ENCODE results near the gene SELENOW.

DNA sequence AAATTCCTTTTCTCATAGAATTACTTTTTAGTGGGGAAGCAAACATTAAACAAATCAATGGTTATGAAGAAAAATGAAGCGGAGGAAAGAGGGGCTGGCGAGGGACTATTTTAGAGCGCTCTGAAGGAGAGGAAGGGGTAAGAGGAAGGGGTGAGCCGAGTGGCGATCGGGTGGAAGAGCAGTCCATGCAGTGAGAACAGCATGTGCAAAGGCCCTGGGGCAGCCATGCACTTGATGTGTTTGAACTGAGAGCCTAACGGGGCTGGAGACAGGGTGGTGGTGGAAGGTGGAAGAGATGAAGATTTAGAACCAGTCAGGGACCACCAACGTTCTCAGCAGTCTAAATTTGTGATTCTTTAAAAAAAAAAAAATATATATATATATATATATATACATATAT is 47.6 kb upstream of the SELENOW start:
- TF ChIP-seq, protein P1, sequence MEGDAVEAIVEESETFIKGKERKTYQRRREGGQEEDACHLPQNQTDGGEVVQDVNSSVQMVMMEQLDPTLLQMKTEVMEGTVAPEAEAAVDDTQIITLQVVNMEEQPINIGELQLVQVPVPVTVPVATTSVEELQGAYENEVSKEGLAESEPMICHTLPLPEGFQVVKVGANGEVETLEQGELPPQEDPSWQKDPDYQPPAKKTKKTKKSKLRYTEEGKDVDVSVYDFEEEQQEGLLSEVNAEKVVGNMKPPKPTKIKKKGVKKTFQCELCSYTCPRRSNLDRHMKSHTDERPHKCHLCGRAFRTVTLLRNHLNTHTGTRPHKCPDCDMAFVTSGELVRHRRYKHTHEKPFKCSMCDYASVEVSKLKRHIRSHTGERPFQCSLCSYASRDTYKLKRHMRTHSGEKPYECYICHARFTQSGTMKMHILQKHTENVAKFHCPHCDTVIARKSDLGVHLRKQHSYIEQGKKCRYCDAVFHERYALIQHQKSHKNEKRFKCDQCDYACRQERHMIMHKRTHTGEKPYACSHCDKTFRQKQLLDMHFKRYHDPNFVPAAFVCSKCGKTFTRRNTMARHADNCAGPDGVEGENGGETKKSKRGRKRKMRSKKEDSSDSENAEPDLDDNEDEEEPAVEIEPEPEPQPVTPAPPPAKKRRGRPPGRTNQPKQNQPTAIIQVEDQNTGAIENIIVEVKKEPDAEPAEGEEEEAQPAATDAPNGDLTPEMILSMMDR (IDR thresholded peaks at IDR 0.05 in 4 of 5, conservative IDR thresholded peaks at IDR 0.05 in 1 of 5), result no peak
- no peak for TF ChIP-seq POLR2A (IDR thresholded peaks at IDR 0.05)

All from gastrocnemius medialis (tissue), 4 donors.